GM08714 (cell line): ENCODE data around the gene SLC8B1.

Experiments
- H3K4me3 ChIP-seq: fragments of 200-500 bp; sonication (Bioruptor generic); 2 replicates; pipeline ENCODE4 v1.5.1; 2014; ENCODE audit warnings: mild to moderate bottlenecking, low read length, inconsistent platforms
- ZNF274 ChIP-seq: IDR thresholded peaks from 2 replicates; pipeline ENCODE4 v1.6.1; 2012; ENCODE audit warnings: mild to moderate bottlenecking, low read depth, low read length

SLC8B1 gene

GRCh38 chr12:113297621-113298471 is 37.1 kb downstream of the SLC8B1 start:
- H3K4me3 ChIP-seq: no peak overlapping the region

GRCh38 chr12:113297214-113297587 is 37.7 kb downstream of the SLC8B1 start:
- H3K4me3 ChIP-seq: no peak overlapping the region
- no peak for TF ChIP-seq ZNF274

More at GRCh38 chr12:113297621-113298471, 37.1 kb downstream of the SLC8B1 start:
- no peak for TF ChIP-seq ZNF274

GRCh38 chr12:113296557-113297213 is 38.2 kb downstream of the SLC8B1 start:
- no peak for TF ChIP-seq ZNF274
- H3K4me3 ChIP-seq: no peak overlapping the region

DNA sequence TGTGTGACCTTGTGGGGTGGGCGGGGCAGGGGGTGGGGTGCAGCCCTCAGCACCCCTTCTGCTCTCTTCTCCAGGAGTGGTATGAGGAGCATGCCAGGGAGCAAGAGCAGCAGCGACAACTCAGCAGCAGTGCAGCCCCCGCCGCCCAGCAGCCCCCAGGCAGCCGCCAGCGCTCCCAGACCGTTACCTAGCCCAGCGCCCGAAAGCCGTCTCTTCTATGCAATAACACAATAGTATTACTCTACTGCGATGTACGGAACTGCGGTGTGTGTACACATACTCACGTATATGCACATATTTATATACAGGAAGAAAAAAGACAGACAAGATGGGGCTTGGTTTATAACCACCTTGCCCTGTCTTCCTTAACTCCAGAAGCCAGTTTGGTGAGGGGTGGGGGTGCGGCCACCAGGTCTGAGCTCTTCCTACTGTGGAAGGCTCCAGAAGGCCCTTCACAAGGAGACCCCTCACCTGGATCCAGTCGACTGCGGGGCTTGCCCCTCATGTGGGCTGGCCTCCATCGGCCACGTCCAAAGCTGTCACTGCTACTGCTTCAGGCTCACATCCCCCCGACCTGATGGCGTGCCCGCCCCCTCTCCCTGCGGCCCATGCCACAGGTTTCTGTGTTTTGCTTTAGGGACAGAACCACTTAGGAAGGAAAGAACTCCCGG is 38.9 kb downstream of the SLC8B1 start:
- H3K4me3 ChIP-seq: no peak overlapping the region

DNA sequence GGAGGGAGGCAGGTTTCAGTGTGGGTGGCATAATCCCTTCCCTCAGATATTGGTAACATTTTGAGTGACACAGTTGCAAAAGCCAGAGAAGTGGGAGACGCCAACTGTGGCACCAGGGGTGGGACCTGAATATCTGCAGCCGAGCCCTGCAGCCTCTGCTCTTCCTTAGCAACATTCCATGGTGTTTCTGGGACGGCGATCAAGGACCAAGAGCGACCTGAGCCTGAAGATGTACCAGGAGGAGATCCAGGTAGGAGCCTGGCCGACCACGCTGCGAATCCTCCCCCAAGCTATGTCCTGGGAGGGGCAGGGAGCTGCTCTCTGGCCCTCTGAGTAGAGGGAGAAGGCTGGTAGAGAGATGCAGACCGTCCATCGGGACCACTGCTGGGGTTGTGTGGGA is 41.8 kb downstream of the SLC8B1 start:
- no peak for TF ChIP-seq ZNF274
- H3K4me3 ChIP-seq: no peak overlapping the region

More for the DNA sequence above, 38.9 kb downstream of the SLC8B1 start:
- TF ChIP-seq ZNF274: no peak

GRCh38 chr12:113292547-113292946 is 42.4 kb downstream of the SLC8B1 start:
- H3K4me3 ChIP-seq: no peak overlapping the region
- no peak for TF ChIP-seq ZNF274

DNA sequence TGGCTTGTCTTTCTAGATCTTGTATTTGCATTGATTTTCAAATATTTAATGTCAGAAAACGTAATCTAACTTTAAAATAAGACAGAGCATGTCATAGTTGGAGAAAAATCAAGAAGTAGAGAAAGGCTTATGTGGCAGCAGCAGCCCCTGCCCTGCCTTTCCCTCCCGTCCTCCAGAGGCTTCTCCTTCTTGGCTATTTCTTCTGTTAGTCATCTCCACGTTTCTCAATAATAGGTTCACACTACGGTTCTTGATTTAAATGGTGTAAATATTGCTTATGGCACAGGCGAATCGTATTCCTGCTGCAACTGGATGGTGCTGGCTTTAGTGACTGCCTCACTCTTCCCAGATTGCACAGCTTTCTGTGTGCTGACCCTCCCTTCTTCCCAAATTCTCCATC is 42.8 kb downstream of the SLC8B1 start:
- TF ChIP-seq ZNF274: no peak
- H3K4me3 ChIP-seq: no peak overlapping the region

DNA sequence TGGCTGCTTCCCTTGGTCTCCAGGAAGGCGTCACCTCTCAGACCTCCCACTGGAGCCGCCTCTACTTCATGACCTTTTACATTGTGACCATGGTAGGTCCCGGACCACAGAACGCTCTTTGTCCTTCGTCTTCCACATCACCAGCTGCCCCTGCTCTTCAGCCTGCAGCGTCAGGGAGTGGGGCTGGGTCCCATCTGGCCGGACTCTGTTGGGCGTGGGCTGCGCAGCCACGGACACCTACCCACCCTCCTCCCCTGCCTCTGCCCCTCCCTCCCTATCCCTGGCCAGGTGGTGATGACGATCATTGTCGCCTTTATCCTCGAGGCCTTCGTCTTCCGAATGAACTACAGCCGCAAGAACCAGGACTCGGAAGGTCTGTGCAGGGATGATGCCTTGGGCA is 43.3 kb downstream of the SLC8B1 start:
- TF ChIP-seq ZNF274: no peak

DNA sequence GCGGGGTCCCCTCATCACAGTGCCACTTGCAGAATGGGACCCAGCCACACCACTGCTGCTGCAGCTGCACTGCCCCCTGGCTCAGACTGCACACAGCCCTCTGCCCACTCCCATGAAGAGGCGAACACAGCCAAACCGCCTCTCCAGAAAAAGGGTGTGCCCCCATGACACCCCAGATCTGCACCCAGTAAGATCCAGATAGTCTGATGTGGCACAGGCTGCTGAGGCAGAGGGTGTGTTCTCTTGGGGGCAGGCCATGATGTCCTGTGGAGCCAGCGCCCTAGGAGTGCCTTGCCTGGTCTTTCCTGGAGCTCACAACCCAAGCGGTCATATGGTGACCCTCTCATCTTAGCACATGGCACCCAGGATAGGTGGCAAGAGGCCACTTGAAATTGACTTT is 44.4 kb downstream of the SLC8B1 start:
- TF ChIP-seq ZNF274: no peak
- no peak overlapping the region for H3K4me3 ChIP-seq

More for the DNA sequence above, 43.3 kb downstream of the SLC8B1 start:
- H3K4me3 ChIP-seq: no peak overlapping the region

- TF ChIP-seq ZNF274: no peak
- H3K4me3 ChIP-seq: no peak overlapping the region
Observed at GRCh38 chr12:113289361-113289760, 45.5 kb downstream of the SLC8B1 start.

DNA sequence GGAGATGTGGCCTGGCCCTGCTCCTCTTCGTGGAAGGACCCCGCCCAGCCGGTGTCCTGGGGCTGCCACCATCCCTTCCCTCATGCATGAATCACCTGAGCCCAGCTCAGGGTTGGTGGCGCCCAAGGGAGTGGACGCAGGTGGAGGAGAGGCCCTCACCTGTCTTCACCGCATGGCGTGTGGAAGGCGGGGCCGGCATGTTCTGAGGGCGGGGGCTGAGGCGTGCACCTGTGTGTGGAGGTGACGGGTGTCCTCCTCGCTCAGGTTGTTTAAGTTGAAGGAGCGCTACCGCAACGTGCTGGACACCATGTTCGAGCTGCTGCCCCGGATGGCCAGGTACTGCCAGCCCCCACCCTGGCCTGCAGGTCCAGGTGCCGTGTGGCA is 47.0 kb downstream of the SLC8B1 start:
- no peak overlapping the region for H3K4me3 ChIP-seq
- no peak for TF ChIP-seq ZNF274

DNA sequence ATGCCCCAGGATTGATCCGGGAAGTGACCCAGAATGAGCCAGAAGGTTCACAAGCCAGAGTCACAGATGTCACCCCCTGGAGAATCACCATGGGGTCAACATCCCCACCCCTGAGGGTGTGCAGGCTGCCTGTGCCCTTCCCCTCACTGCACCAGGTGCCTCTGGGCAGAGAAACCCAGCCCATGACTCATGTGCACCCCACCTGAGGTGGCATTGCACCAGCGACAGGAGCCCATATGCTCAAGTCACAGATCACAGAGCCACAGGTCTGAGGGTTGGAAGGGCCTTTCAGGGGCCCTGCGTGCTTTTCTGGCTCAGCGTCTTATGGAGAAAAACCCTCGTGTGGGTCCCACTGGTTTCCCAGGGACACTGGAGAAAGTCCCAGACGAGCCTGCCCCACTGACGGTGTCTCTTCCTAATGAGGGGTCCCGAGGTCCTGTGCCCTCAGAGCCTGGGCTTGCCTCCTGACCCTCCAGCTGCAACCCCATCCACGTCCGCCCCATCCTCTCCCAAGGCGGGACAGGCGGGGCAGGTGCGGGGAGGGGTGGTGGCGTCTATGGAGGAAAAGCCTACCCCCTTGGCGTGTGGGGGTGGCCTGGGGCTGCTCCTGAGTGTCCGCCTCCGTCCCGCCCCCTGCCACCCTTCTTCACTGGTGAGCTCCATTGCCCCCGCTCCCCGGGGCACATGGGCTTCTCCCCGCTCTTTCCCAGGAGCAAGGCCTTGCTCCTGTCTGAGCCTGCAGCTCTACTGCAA is 47.6 kb downstream of the SLC8B1 start:
- no peak overlapping the region for H3K4me3 ChIP-seq
- TF ChIP-seq ZNF274: no peak

DNA sequence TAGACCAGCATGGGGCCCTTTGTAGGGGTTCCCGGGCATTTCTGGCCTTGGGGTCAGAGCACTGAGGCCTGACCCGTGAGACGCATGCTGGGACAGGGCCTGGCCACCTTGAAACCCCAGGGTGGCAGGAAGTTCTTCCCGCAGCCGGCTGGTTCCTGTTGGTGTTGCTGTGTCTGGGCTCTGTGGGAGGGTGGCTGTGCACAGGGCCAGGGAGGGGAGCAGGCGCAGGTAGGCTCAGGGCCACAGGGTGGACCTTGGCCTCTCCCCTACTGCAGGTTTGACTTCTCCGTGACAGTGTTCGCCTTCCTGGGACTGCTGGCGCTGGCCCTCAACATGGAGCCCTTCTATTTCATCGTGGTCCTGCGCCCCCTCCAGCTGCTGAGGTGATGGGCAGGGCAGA is 48.2 kb downstream of the SLC8B1 start:
- no peak for TF ChIP-seq ZNF274

More for the DNA sequence above, 48.2 kb downstream of the SLC8B1 start:
- H3K4me3 ChIP-seq: no peak overlapping the region
